Lung (tissue), 12 donors: ENCODE results near the gene RACGAP1. TPM values are rescaled to one million over a fixed set of nuclear protein-coding genes. Genes with fewer than 3 reads are reported as not detected.

ENCODE experiments used
- ATAC-seq: fragments of 200-7000 bp; cut with Tn5 transposase; one replicate; pipeline ENCODE4 v1.9.1; 2020; ENCODE audit warnings: moderate number of reproducible peaks; ENCODE audit not compliant: insufficient read depth, low FRiP score
- DNase-seq, 3 donors: peaks; one replicate each; pipeline ENCODE4 v3.0.0-alpha.2; 2013 to 2017
- H3K27ac ChIP-seq, 2 donors: one replicate each; pipeline ENCODE4 v1.5.1; 2013; ENCODE audit warnings: mild to moderate bottlenecking in 2 of 2, moderate library complexity in 2 of 2, control low read depth in 1 of 2, inconsistent platforms in 1 of 2, low read depth in 1 of 2, low read length in 1 of 2
- H3K27me3 ChIP-seq, 3 donors: one replicate each; pipeline ENCODE4 v1.5.1; 2013; ENCODE audit warnings: low read length in 2 of 3; ENCODE audit not compliant: control insufficient read depth in 3 of 3, insufficient read depth in 3 of 3
- H3K36me3 ChIP-seq, 4 donors: one replicate each; pipeline ENCODE4 v1.5.1; 2013; ENCODE audit warnings: low read length in 4 of 4, mild to moderate bottlenecking in 1 of 4, moderate library complexity in 1 of 4; ENCODE audit not compliant: control insufficient read depth in 4 of 4, insufficient read depth in 4 of 4
- H3K4me1 ChIP-seq, 5 donors: one replicate each; pipeline ENCODE4 v1.5.1; 2013; ENCODE audit warnings: low read length in 5 of 5, mild to moderate bottlenecking in 2 of 5, moderate library complexity in 1 of 5; ENCODE audit not compliant: control insufficient read depth in 5 of 5, insufficient read depth in 5 of 5
- H3K4me3 ChIP-seq: one replicate; pipeline ENCODE4 v1.5.1; 2013; ENCODE audit warnings: mild to moderate bottlenecking, control low read depth, moderate library complexity
- H3K9ac ChIP-seq, 2 donors: one replicate each; pipeline ENCODE4 v1.5.1; 2013; ENCODE audit warnings: low read length in 2 of 2, control low read depth in 1 of 2; ENCODE audit not compliant: insufficient read depth in 1 of 2
- H3K9me3 ChIP-seq, 4 donors: one replicate each; pipeline ENCODE4 v1.5.1; 2013; ENCODE audit warnings: low read length in 3 of 4, mild to moderate bottlenecking in 1 of 4, moderate library complexity in 1 of 4; ENCODE audit not compliant: control insufficient read depth in 4 of 4, insufficient read depth in 3 of 4
- CTCF ChIP-seq: IDR thresholded peaks from 2 replicates; pipeline ENCODE4 v1.5.1; 2012; ENCODE audit warnings: mild to moderate bottlenecking; ENCODE audit errors: control extremely low read depth, extremely low read depth
- WGBS, 2 donors: extraction: QIAGEN DNeasy Blood & Tissue Kit; methylation state at CpG; one replicate each; pipeline ENCODE4 v1.1.7; 2013; 5-methylcytosine and 5-hydroxymethylcytosine counted together
- polyA plus RNA-seq, 2 donors: library from polyadenylated mRNA; stranded (reverse); fragments of 200-250 nt; gene quantifications; one replicate each; pipeline ENCODE4 v1.2.1, GENCODE V29; 2013
- total RNA-seq, 2 donors: library from RNA; depleted of rRNA in 1 of 2; stranded (reverse); fragments of >200 nt in 1 of 2; gene quantifications; one replicate each; pipeline ENCODE4 v1.2.1, GENCODE V29; 2014 to 2021
- donor health status: control.
- donor health status: control.
- donor health status: Bipolar disorder and iron deficiency.
- donor health status: healthy.
- donor health status: DM: yes; HTN: yes; CAD: no.

The RACGAP1 gene
- total and polyA plus RNA-seq, 4 donors = 3.8 to 26.8 (median 10.2) TPM

DNA sequence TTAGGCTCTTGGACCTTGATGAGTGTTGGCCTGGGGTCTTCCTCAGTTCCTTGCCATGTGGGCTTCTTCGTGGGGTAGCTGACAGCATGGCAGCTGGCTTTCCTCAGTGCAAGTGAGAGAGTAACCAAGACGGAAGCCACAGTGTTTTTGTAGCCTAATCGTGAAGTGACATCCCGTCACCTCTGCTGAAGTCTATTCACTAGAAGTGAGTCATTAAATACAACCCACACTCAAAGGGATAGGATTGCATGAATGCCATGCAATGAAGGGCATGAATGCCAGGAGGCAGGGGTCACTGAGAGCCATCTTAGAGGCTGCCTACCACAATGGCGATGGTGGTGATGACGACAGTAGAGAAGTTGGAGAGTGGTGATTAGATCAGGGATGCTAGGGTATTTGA is 18.6 kb upstream of the RACGAP1 start:
- Histone ChIP-seq H3K4me1 (no peaks in the 10 kb centered on the region), H3K36me3 (no peaks in the 10 kb centered on the region), H3K9me3 (no peaks in the 10 kb centered on the region), H3K27me3 (no peaks in the 10 kb centered on the region), H3K4me3 (no peak overlapping the region), H3K9ac (no peak overlapping the region), H3K27ac (no peak overlapping the region)
- 81 to 88% methylated on average over 6 of the region's 6 CpGs for WGBS, 2 donors
- no peak for DNase-seq
- TF ChIP-seq CTCF = no peak
- ATAC-seq = no peak

DNA sequence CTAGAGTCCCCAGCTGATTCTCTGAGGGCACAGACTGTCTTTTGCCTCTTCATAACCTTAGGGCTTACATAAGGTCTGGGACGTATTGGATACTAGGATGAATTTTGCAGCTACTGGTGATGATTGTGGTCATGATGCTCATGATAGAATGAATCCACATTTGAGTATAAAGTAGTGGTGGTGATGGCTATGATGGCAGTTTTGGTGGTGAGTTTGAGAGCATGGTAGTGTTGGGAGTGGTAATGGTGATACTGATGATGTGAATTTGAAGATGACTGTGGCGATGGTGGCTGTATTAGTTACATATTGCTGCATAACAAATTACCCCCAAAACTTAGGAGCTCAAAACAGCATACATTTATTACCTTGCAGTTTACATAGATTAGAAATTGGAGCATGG is 18.0 kb upstream of the RACGAP1 start:
- 91 to 94% methylated on average over 2 of the region's 2 CpGs for WGBS, 2 donors
- ATAC-seq = no peak

GRCh38 chr12:50042693-50043092 is 17.4 kb upstream of the RACGAP1 start:
- Histone ChIP-seq H3K9me3 (no peaks in the 10 kb centered on the region), H3K9ac (no peak overlapping the region), H3K27ac (no peak overlapping the region), H3K27me3 (no peaks in the 10 kb centered on the region), H3K36me3 (no peaks in the 10 kb centered on the region), H3K4me3 (no peak overlapping the region), H3K4me1 (no peaks in the 10 kb centered on the region)
- 90% methylated on average over 6 of the region's 6 CpGs for WGBS, 2 donors
- DNase-seq (no peak), ATAC-seq (no peak)
- TF ChIP-seq CTCF = no peak

More for the DNA sequence above, 18.0 kb upstream of the RACGAP1 start:
- Histone ChIP-seq H3K4me3 (no peak overlapping the region), H3K9me3 (no peaks in the 10 kb centered on the region), H3K9ac (no peak overlapping the region), H3K4me1 (no peaks in the 10 kb centered on the region), H3K36me3 (no peaks in the 10 kb centered on the region), H3K27me3 (no peaks in the 10 kb centered on the region), H3K27ac (no peak overlapping the region)
- no peak for DNase-seq
- TF ChIP-seq CTCF = no peak

DNA sequence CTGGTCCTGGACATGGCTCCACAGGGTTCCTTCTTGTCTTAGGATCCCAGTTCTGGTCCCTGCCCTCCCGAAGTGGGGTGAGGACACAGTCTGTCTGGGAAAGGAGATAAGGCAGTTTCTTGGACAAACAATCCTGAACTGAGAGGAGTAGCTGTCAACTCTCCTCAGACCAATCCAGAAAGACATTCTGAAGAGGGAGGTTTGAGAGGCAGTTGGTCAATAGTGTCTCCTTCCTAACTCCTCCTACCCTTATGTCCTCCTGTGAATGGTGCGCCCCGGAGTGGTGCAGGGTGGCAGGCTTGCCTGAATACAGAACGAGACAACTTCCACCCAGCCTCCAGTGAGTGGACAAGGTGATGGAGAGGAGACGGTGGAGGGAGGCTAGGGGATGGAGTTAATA is 16.7 kb upstream of the RACGAP1 start:
- no peak for TF ChIP-seq CTCF
- H3K9me3 ChIP-seq = no peaks in the 10 kb centered on the region
- DNase-seq = no peak
- WGBS, 2 donors = 65 to 91% methylated on average over 5 of the region's 5 CpGs
- no peak overlapping the region for H3K9ac ChIP-seq
- no peaks in the 10 kb centered on the region for H3K4me1 ChIP-seq
- H3K4me3 ChIP-seq = no peak overlapping the region
- H3K27me3 ChIP-seq = no peaks in the 10 kb centered on the region
- H3K36me3 ChIP-seq = no peaks in the 10 kb centered on the region
- no peak for ATAC-seq
- H3K27ac ChIP-seq = no peak overlapping the region
